G401 (cell line): ENCODE measurements around the gene SSR2. TPM values are rescaled to one million over a fixed set of nuclear protein-coding genes. Genes with fewer than 3 reads are reported as not detected.
A peak's percentile ranks its signal among the peaks of the same experiment; 100 is the strongest.
"Not testable (repeated sequence)": the region's sequence is repeated elsewhere in the genome, so short reads cannot be mapped to it uniquely, and the experiment has no call there.

Source experiments
- DNase-seq: peaks from one replicate; pipeline ENCODE4 v3.0.0-alpha.2; 2015; ENCODE audit warnings: low spot score
- in situ Hi-C: cut with HindIII; loops from 2 replicates; pipeline ENCODE4 v1.10.0; 2016; ENCODE audit warnings: low sequenced_read_pairs, mixed read lengths
- total RNA-seq: library from RNA; depleted of rRNA; stranded (reverse); fragments of >200 nt; shearing (Covaris generic); gene quantifications from 2 replicates; pipeline ENCODE4 v1.2.3, GENCODE V29; 2014

Gene SSR2
- total RNA-seq, 1 experiment from 2014 or later = 273 TPM

- in situ Hi-C loops = no loop called here
- DNase-seq = no peak
These were observed 18.4 kb downstream of the SSR2 start for GRCh38 chr1:156002188-156002911.

DNA sequence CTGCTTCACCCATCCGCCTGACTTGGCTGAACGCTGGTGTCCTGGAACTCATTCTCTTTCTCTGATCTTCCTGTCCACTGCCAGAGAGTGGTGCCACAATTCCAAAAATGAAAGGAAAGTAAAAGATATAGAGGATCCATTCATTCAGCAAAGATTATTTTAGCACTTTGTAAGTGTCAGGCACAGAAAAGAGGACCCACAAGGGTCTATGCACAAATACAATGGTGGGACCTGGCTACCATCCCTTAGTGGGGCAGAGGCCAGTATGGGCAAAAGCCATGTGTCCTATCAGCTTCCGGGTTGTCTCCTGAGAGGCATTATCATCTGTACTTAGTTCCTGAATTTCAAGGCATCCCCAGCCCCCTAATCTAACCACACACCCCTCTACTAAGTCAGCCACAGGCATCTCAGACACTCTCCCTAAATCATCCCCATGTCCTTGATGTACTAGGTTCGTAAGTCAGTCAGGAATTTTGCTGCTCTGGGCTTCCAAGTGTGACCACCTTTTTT is 19.0 kb downstream of the SSR2 start:
- no peak for DNase-seq
- in situ Hi-C loops = no loop called here

DNA sequence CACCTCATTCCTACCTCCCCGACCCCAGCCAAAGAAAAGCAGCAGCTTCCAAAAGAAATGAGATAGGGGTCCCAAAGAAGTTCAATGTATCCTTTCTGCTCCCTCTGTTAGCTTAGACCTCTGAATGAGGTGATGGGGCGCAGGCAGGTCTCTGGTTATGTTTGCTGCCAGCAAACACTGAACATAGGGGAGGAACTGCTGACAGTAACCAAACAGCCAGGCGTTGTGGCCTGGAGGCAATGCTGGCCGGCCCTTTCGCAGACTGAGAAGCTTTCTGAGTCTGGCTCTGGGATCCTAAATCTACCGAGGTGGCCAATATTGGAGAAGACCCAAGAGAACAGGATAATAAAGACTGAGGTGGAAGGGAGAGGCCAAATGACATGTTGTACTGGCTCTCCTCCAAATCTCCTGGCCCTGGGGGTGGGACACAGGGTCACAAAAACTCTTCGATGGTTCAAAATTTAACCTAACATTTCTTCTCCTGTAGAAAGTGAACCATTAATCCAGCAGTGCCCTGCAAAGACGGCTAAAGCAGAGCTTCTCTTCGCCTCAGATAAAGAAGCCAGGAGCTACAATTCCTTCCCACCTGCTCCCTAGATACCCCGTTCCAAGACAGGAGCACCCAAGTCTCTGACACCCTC is 19.6 kb downstream of the SSR2 start:
- no peak for DNase-seq
- in situ Hi-C loops = no loop called here

DNA sequence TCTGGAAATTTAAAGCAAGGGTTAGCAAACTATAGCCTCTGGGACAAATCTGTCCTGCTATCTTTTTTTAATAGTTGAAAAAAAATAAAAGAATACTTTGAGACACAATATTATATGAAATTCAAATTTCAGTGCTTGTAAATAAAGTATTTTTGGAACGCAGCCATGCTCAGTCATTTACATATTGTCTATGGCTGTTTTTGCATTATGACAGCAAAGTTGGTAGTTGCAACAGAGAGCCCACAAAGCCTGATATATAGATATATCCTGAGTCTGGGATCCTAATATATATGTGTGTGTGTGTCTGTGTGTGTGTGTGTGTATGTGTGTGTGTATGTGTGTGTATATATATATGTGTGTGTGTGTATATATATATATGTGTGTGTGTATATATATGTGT is 20.8 kb downstream of the SSR2 start:
- in situ Hi-C loops = no loop called here
- no peak for DNase-seq

GRCh38 chr1:155996166-155996565 is 24.6 kb downstream of the SSR2 start:
- no peak for DNase-seq
- in situ Hi-C loops = no loop called here

- in situ Hi-C loops = no loop called here
- no peak for DNase-seq
These were observed 27.2 kb downstream of the SSR2 start for GRCh38 chr1:155993595-155993994.

- in situ Hi-C loops = no loop called here
- DNase-seq = no peak
These were observed 30.6 kb downstream of the SSR2 start for GRCh38 chr1:155990005-155990739.

- in situ Hi-C loops = no loop called here
- peak; percentile 90 for DNase-seq
These were observed 31.3 kb downstream of the SSR2 start for GRCh38 chr1:155989242-155990004.

GRCh38 chr1:155984903-155985645 is 35.7 kb downstream of the SSR2 start:
- in situ Hi-C loops = not testable (repeated sequence)
- peak; percentile 97 for DNase-seq

DNA sequence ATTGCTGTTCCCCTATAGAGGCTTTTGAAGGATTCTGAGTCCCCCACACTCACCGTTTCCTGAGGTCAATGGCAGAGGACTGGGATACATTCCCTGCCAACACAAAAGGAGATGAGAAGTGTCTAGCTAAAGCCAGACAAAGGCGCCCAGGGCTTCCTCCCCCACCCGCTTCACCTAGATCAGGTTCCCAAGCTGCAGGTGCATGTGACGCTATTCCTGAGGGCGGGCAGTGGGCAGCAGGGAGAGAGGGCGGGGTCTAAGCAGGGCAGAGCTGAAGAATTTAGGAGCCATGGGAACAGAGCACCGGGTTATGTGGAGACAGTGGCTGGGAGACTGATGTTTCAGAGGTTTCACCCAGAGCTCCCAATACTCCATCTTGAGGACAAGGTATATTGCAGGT is 36.4 kb downstream of the SSR2 start:
- in situ Hi-C loops = no loop called here
- DNase-seq = no peak

GRCh38 chr1:155983191-155984024 is 37.3 kb downstream of the SSR2 start:
- peak; percentile 52 for DNase-seq
- in situ Hi-C loops = no loop called here

GRCh38 chr1:155982106-155982505 is 38.6 kb downstream of the SSR2 start:
- in situ Hi-C loops = no loop called here
- no peak for DNase-seq

DNA sequence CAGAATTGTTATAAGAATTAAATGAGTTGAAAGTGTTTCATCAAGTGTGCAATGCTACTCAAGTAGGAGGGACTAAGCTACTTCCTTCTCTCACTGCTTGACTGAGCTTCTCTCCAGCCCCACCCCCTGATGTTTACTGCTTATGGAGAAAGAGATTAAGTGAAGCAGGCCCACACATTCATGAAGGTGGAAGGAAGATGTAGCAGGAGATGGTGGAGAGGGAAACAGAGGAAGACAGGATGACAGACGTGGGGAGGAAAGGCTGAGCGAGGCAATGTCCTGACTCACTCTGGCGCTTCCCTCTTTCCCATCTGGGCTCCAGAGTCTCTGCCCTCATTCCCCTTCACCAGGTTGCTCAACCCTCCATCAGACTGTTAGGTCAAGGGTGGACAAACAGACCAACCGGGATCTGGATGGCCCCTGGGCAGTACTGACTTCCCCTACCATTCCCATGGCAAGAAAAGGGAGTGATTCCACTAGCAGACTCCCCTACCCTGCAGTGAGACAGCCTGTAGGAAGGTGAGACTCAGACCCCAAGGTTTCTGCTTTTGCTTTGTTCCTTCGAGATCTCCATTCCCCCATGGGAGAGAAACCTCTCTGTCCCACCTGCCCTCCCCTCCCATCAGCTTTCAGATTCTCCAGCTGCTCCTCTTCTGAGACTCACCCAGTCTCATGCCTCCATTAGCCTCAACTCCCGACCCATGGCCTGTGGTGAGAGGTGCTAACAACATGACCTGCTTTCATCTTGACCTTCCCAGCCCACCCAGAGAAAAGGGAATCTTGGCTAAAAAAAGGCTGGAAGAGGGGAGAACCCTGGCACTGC is 39.3 kb downstream of the SSR2 start:
- DNase-seq = no peak

DNA sequence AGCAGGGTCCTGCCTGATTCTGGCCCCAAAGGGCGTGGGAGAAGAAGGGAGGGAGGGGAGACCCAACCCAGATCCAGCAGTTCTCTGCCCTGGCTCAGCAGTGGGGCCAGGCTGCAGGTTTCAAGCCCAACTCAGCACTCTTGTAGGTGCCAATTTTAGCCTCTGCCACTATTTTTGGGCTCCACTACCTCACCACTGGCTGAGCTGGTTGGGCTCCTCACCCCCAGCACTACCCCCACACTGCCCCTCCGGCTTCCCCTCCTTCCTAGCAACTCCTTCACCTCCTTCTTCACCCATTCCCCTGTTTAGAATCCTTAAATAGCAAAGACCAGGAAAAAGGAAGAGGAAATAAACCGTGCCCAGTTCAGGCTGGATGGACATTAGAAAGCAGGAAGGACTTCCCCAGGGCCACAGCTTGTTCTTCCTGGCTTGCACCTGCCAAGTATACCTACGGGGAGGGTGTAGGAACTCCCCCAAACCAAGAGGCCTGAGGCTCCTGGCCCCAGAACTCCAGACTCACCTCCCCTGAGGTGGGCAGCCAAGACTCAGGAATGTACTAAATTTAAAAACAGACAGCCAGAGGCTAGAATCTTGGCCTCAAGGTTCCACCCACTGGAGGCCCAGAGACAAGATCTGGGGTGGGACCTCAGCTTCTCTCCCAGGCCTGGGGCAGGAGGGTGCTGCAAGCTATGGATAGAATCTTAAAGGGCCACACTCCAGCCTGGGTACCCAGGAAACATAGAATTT is 41.0 kb downstream of the SSR2 start:
- DNase-seq = peak; percentile 57
- in situ Hi-C loops = no loop called here

More for the DNA sequence above, 39.3 kb downstream of the SSR2 start:
- in situ Hi-C loops = no loop called here

GRCh38 chr1:155978973-155979429 is 41.8 kb downstream of the SSR2 start:
- in situ Hi-C loops = no loop called here
- DNase-seq = no peak

DNA sequence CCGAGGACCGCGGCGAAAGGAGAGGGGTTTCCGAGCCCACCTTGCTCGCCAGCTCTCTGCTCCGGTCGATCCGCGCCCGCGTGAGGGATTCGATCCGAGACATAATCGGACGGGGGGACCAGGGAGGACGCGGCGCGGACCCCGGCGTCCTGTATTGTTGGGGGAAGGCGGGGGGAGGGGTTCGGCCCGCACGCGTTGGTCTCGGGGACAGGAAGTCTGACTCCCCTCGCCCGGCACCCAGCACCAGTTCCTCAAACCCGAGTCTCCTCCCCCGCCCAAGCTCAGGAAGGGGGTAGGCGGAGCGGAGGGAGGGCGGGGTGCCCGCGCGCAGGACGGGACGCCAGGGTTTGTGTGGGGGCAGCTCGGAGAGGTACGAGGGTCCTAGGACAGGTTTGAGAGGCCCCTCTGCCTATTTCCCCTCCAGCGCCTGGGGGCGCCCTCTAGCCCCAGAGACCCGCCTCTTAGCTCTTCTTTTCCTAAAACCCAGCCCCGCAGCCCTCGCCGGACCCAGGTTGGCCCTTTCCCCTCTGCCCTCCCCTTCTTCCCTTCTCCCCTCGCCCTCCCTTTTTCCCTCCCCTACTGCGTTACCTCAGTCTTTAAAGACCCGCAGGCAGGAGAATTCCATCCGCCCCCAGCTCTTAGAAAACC is 42.3 kb downstream of the SSR2 start, which contains the start of gene ARHGEF2:
Gene ARHGEF2 (minus strand): TSS at position 223 of the 648 bp plus-strand sequence. CDS start 120 bp downstream, at position 103.
- in situ Hi-C loops = no loop called here
- DNase-seq = peak; percentile 77
